ENCODE data around the gene FGD4. TPM values are rescaled to one million over a fixed set of nuclear protein-coding genes. Genes with fewer than 3 reads are reported as not detected.
"Not testable (repeated sequence)": the region's sequence is repeated elsewhere in the genome, so short reads cannot be mapped to it uniquely, and the experiment has no call there.

Gene FGD4
- total and polyA plus RNA-seq, 2 donors (not counting 3 experiments of a cell fraction or from before 2014, with no cell fraction given) = 6.6 to 44.7 TPM

GRCh38 chr12:32522331-32523221 is 123.2 kb downstream of the FGD4 start:
- CTCF ChIA-PET = interaction anchor here (0.9 to 1.2 kb wide), 2 partner anchors 28 to 116 kb away, joined by 3 to 4 read pairs; no protein-coding TSS in a partner anchor
- FAIRE-seq (no peak), DNase-seq (ENCODE audit: low read depth, low spot score) (no peak)
- no peaks in the 10 kb centered on the region for H3K9me1 ChIP-seq (replicated peaks; ENCODE audit: control insufficient read depth, extremely low read depth, insufficient read depth, low read length)
- no TSS peak for BruUV-seq (replicated peaks)
- no peak overlapping the region for H3K4me2 ChIP-seq (ENCODE audit: insufficient read depth, low read length)
- H3K9ac ChIP-seq (replicated peaks; ENCODE audit: extremely low read depth, insufficient read depth, low read length) = no peak overlapping the region
- H3K27me3 ChIP-seq (ENCODE audit: control insufficient read depth in 2 of 2, insufficient read depth in 2 of 2, low read length in 2 of 2) = no peaks in the 10 kb centered on the region
- H3K4me3 ChIP-seq (replicated peaks in 1 of 3; ENCODE audit: insufficient read depth in 1 of 3, low read depth in 1 of 3, low read length in 3 of 3) = no peak overlapping the region
- no peaks in the 10 kb centered on the region for H3K9me3 ChIP-seq (replicated peaks; ENCODE audit: control insufficient read depth, insufficient read depth, low read length)
- peaks cover 12% of the 10 kb centered on the region for H3K4me1 ChIP-seq (ENCODE audit: control insufficient read depth, extremely low read depth, insufficient read depth, low read length)
- POLR2A ChIA-PET = no interaction called here
- dilution Hi-C loops (cut with MboI; ENCODE audit: extremely low pct_ligation_motif_present, low sequenced_read_pairs) (no loop called here), intact Hi-C loops (cut with micrococcal nuclease) (no loop called here)
- H3K79me2 ChIP-seq (ENCODE audit: control insufficient read depth, insufficient read depth, low read length) = no peaks in the 10 kb centered on the region
- TF ChIP-seq, protein P1, sequence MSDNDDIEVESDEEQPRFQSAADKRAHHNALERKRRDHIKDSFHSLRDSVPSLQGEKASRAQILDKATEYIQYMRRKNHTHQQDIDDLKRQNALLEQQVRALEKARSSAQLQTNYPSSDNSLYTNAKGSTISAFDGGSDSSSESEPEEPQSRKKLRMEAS (IDR thresholded peaks at IDR 0.05; ENCODE audit: insufficient read depth, insufficient read length) = no peak
- TF ChIP-seq MYC (IDR thresholded peaks at IDR 0.05; ENCODE audit: low read depth, low read length) = no peak
- TF ChIP-seq FOS (IDR thresholded peaks at IDR 0.05; ENCODE audit: borderline replicate concordance, insufficient read depth, low read length) = no peak
- no peak for TF ChIP-seq GATA2 (IDR thresholded peaks at IDR 0.05; ENCODE audit: insufficient read depth, insufficient read length, low read depth, low read length)
- TF ChIP-seq JUN (IDR thresholded peaks at IDR 0.05; ENCODE audit: borderline replicate concordance, insufficient read depth, insufficient read length, low read depth) = no peak
- TF ChIP-seq CTCF (IDR thresholded peaks at IDR 0.05; ENCODE audit: extremely low read depth in 1 of 2, insufficient read depth in 1 of 2, low read depth in 1 of 2, low read length in 2 of 2) = no peak
- no peak for TF ChIP-seq POLR2AphosphoS5 (IDR thresholded peaks at IDR 0.05; ENCODE audit: insufficient read depth, low read depth, low read length)
- TF ChIP-seq EZH2 (IDR thresholded peaks at IDR 0.05; ENCODE audit: borderline replicate concordance, low read depth, low read length, severe bottlenecking) = no peak
- TF ChIP-seq POLR2A (IDR thresholded peaks at IDR 0.05; ENCODE audit: low read depth, low read length) = no peak
- no peaks in the 10 kb centered on the region for H3K36me3 ChIP-seq (ENCODE audit: control insufficient read depth in 2 of 2, extremely low read depth in 1 of 2, insufficient read depth in 2 of 2, low read length in 2 of 2)
- H4K20me1 ChIP-seq (replicated peaks; ENCODE audit: control insufficient read depth, extremely low read depth, insufficient read depth, low read length) = no peaks in the 10 kb centered on the region
- H2AFZ ChIP-seq (ENCODE audit: low read depth, low read length) = no peak overlapping the region
- peak overlapping the region; percentile 18 for H3K27ac ChIP-seq (ENCODE audit: insufficient read depth, low read depth, low read length)

- H3K36me3 ChIP-seq (ENCODE audit: control insufficient read depth in 2 of 2, extremely low read depth in 1 of 2, insufficient read depth in 2 of 2, low read length in 2 of 2); DNase-seq (ENCODE audit: low read depth, low spot score); CTCF ChIA-PET; POLR2A ChIA-PET; H2AFZ ChIP-seq (ENCODE audit: low read depth, low read length); H3K4me3 ChIP-seq (replicated peaks in 1 of 3; ENCODE audit: insufficient read depth in 1 of 3, low read depth in 1 of 3, low read length in 3 of 3); FAIRE-seq; H3K27ac ChIP-seq (ENCODE audit: insufficient read depth, low read depth, low read length); dilution Hi-C loops (cut with MboI; ENCODE audit: extremely low pct_ligation_motif_present, low sequenced_read_pairs); H3K27me3 ChIP-seq (ENCODE audit: control insufficient read depth in 2 of 2, insufficient read depth in 2 of 2, low read length in 2 of 2); BruUV-seq (replicated peaks); H3K9me3 ChIP-seq (replicated peaks; ENCODE audit: control insufficient read depth, insufficient read depth, low read length); H3K79me2 ChIP-seq (ENCODE audit: control insufficient read depth, insufficient read depth, low read length); H3K9me1 ChIP-seq (replicated peaks; ENCODE audit: control insufficient read depth, extremely low read depth, insufficient read depth, low read length); H3K9ac ChIP-seq (replicated peaks; ENCODE audit: extremely low read depth, insufficient read depth, low read length); H3K4me2 ChIP-seq (ENCODE audit: insufficient read depth, low read length); H4K20me1 ChIP-seq (replicated peaks; ENCODE audit: control insufficient read depth, extremely low read depth, insufficient read depth, low read length); intact Hi-C loops (cut with micrococcal nuclease): not testable (repeated sequence)
- peaks cover 12% of the 10 kb centered on the region for H3K4me1 ChIP-seq (ENCODE audit: control insufficient read depth, extremely low read depth, insufficient read depth, low read length)
Observed at GRCh38 chr12:32525802-32526201, 126.4 kb downstream of the FGD4 start.

Data from endothelial cell of umbilical vein (primary cell).